ENCODE results near the gene USP13. TPM values are rescaled to one million over a fixed set of nuclear protein-coding genes. Genes with fewer than 3 reads are reported as not detected.

Gene USP13
- total and polyA plus RNA-seq, 12 donors: 6.9 to 61.1 (median 35.0) TPM

DNA sequence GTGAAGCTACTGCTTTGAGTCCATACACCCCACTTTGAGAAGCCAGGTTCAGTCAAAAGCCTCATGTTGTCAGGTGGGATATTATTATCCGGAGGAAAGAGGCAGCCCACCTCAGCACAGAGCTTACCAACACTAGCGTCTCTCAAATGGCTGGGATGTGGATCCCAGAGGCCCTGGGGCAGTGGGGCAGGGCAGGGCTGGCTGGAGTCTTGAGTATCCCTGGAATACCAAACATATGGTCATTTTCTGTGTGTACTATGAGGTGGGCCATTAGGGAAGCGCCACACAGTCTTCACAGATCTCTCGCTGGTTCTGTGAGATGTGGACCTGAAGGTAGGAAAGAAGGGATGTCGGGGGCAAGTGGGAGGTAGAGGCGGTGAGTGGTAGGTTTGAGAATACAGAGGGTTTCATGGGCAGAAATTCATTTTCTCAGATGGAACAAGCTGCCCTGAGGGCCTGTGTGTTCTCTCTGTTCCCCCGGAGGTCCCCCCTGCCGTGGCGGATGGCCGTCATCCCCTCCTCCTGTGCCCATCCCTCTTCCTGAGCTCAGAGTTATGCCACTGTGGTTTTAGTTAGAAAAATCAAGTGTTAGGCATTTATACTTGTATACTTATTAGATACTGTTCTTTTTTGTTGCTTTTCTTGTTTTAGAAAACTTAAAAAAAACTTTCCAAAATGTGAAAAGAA, 66.4 kb downstream of the USP13 start:
- Histone ChIP-seq H3K4me3 (no peak overlapping the region), H3K9me3 (replicated peaks in 1 of 3) (no peaks in the 10 kb centered on the region), H3K4me1 (replicated peaks in 1 of 2) (peaks cover 0 to 4% of the 10 kb centered on the region in 2 donors), H3K27ac (no peak overlapping the region), H3K36me3 (replicated peaks in 1 of 2) (no peaks in the 10 kb centered on the region), H3K27me3 (no peaks in the 10 kb centered on the region)
- WGBS, 4 donors: 91 to 96% (median 94%) methylated on average over 10 of the region's 10 CpGs
- DNase-seq: no peak
- TF ChIP-seq POLR2A (IDR thresholded peaks at IDR 0.05): no peak
- TF ChIP-seq, protein P1, sequence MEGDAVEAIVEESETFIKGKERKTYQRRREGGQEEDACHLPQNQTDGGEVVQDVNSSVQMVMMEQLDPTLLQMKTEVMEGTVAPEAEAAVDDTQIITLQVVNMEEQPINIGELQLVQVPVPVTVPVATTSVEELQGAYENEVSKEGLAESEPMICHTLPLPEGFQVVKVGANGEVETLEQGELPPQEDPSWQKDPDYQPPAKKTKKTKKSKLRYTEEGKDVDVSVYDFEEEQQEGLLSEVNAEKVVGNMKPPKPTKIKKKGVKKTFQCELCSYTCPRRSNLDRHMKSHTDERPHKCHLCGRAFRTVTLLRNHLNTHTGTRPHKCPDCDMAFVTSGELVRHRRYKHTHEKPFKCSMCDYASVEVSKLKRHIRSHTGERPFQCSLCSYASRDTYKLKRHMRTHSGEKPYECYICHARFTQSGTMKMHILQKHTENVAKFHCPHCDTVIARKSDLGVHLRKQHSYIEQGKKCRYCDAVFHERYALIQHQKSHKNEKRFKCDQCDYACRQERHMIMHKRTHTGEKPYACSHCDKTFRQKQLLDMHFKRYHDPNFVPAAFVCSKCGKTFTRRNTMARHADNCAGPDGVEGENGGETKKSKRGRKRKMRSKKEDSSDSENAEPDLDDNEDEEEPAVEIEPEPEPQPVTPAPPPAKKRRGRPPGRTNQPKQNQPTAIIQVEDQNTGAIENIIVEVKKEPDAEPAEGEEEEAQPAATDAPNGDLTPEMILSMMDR (IDR thresholded peaks at IDR 0.05): no peak
- intact Hi-C loops (cut with DNase I): no loop called here

DNA sequence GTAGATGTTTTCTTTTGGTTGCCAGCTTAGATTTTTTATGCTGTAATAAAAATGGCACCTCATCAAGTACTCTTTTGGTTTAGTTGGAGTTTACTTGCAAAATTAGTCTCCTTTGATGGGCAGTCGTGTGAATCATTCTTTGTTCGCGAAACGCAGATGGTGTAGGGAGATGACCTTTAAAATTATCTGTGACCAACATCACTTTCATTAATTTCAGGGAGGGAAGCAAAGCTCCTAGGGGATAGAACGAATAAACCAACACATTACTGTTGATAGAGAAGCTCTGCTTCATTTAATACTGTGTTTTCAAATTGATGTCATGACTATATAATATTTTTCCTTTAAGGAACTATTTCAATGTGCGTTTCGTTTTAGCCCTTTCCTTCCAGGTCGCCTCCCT, 67.4 kb downstream of the USP13 start:
- H3K4me1 ChIP-seq (replicated peaks in 1 of 2): peaks cover 0 to 4% of the 10 kb centered on the region in 2 donors
- 47 to 57% (median 54%) methylated on average over 8 of the region's 8 CpGs for WGBS, 4 donors
- H3K9me3 ChIP-seq (replicated peaks in 1 of 3): no peaks in the 10 kb centered on the region
- H3K27me3 ChIP-seq: no peaks in the 10 kb centered on the region
- H3K36me3 ChIP-seq (replicated peaks in 1 of 2): no peaks in the 10 kb centered on the region
- no peak overlapping the region for H3K27ac ChIP-seq
- TF ChIP-seq, protein P1 (IDR thresholded peaks at IDR 0.05): no peak
- intact Hi-C loops (cut with DNase I): no loop called here
- peak in 2 of 7 donors; percentile 7 to 28 for DNase-seq
- H3K4me3 ChIP-seq: no peak overlapping the region

DNA sequence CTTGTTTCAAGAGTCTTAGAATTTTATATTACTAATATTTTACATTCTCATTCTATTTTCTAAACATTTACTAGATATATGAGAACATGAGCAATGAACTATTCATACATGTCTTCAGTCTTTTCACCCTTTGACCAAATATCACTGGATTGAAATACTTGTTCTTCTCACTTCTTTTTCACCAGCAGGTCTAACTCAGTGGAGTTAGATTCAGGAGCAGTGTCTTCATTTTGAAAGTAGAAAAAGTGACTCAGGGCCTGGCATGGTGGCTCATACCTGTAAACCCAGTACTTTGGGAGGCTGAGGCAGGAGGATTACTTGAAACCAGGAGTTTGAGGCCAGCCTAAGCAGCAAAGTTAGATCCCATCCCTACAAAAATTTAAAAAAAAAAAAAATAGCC, 70.8 kb downstream of the USP13 start:
- Histone ChIP-seq H3K27me3 (no peaks in the 10 kb centered on the region), H3K9me3 (replicated peaks in 1 of 3) (no peaks in the 10 kb centered on the region), H3K4me3 (no peak overlapping the region), H3K4me1 (replicated peaks in 1 of 2) (peaks cover 0 to 9% of the 10 kb centered on the region in 2 donors), H3K36me3 (replicated peaks in 1 of 2) (no peaks in the 10 kb centered on the region), H3K27ac (no peak overlapping the region)
- intact Hi-C loops (cut with DNase I): no loop called here
- no peak for DNase-seq
- TF ChIP-seq, protein P1 (IDR thresholded peaks at IDR 0.05): no peak
- no peak for TF ChIP-seq POLR2A (IDR thresholded peaks at IDR 0.05)

DNA sequence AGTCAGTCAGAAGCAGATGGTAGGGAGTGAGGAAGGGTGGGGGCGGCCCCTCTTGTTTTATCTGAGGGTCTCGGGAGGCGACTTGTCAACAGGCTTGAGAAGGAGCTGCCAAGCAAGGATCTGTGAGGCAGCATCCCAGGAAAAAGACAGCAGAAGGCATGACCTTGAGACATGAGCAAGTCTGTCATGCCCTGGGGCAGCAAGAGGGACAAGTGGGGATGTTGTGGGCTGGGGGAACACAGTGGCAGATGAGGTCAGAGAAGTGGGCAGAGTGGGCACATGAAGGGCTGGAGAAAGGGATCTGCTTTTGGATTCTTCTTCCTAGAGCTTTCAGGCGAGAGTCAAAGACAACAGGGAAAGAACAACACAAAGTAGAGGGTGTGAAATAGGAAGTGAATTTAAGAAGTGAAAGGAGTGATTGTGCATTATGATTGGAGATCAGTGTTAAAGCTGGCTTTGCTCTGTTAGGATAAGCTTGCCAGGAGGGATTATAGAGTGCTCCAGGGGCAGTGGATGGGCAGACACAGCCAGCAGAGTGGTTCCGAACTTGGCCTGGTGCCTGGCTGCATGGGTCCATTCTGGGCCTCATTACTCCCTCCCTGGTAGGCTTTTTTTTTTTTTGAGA, 73.3 kb downstream of the USP13 start:
- intact Hi-C loops (cut with DNase I): no loop called here
- Histone ChIP-seq H3K36me3 (replicated peaks in 1 of 2) (peaks cover 0 to 10% of the 10 kb centered on the region in 2 donors), H3K9me3 (replicated peaks in 1 of 3) (no peaks in the 10 kb centered on the region), H3K27ac (no peak overlapping the region), H3K4me3 (no peak overlapping the region), H3K27me3 (no peaks in the 10 kb centered on the region), H3K4me1 (replicated peaks in 1 of 2) (peaks cover 0 to 9% of the 10 kb centered on the region in 2 donors)
- WGBS, 4 donors: 79 to 88% (median 81%) methylated on average over 5 of the region's 5 CpGs
- TF ChIP-seq, protein P1 (IDR thresholded peaks at IDR 0.05): no peak
- TF ChIP-seq POLR2A (IDR thresholded peaks at IDR 0.05): no peak
- DNase-seq: no peak

Measured in adrenal gland (tissue), 12 donors.